Measurements from ENCODE around the gene STK4.
"Not testable (repeated sequence)": the region's sequence is repeated elsewhere in the genome, so short reads cannot be mapped to it uniquely, and the experiment has no call there.

Gene STK4

GRCh38 chr20:44990425-44990824, 24.1 kb downstream of the STK4 start:
- DNase-seq = no peak

- no peak for DNase-seq
These were observed 24.6 kb downstream of the STK4 start for GRCh38 chr20:44990957-44991356.

- DNase-seq = no peak
These were observed 27.0 kb downstream of the STK4 start for GRCh38 chr20:44993343-44993742.

GRCh38 chr20:44997171-44997570, 30.9 kb downstream of the STK4 start:
- no peak for DNase-seq

GRCh38 chr20:44997668-44998067, 31.4 kb downstream of the STK4 start:
- no peak for DNase-seq

GRCh38 chr20:45008521-45009049, 42.3 kb downstream of the STK4 start:
- DNase-seq = no peak

GRCh38 chr20:45010399-45010828, 44.1 kb downstream of the STK4 start:
- DNase-seq = no peak

- no peak for DNase-seq
These were observed 44.8 kb downstream of the STK4 start for GRCh38 chr20:45011108-45011526.

GRCh38 chr20:45012682-45013302, 46.5 kb downstream of the STK4 start:
- DNase-seq = no peak

- not testable (repeated sequence) for DNase-seq
These were observed 47.8 kb downstream of the STK4 start for GRCh38 chr20:45014131-45014530.

GRCh38 chr20:45014671-45015415, 48.5 kb downstream of the STK4 start:
- no peak for DNase-seq

- DNase-seq = no peak
These were observed 49.9 kb downstream of the STK4 start for GRCh38 chr20:45016089-45016671.

- DNase-seq = no peak
These were observed 51.0 kb downstream of the STK4 start for GRCh38 chr20:45017281-45017680.

GRCh38 chr20:45017857-45018256, 51.5 kb downstream of the STK4 start:
- DNase-seq = no peak

GRCh38 chr20:45019027-45019761, 52.9 kb downstream of the STK4 start:
- no peak for DNase-seq

GRCh38 chr20:45019762-45020123, 53.4 kb downstream of the STK4 start:
- no peak for DNase-seq

GRCh38 chr20:45020236-45020886, 54.0 kb downstream of the STK4 start:
- no peak for DNase-seq

- no peak for DNase-seq
These were observed 55.3 kb downstream of the STK4 start for GRCh38 chr20:45021631-45022030.

GRCh38 chr20:45023140-45023539, 56.8 kb downstream of the STK4 start:
- not testable (repeated sequence) for DNase-seq

GRCh38 chr20:45028424-45029136, 62.3 kb downstream of the STK4 start:
- no peak for DNase-seq

GRCh38 chr20:45029884-45030283, 63.6 kb downstream of the STK4 start:
- DNase-seq = no peak

- DNase-seq = no peak
These were observed 66.0 kb downstream of the STK4 start for GRCh38 chr20:45032276-45032675.
